Mammary epithelial cell (primary cell): ENCODE results near the gene CHDH.
A peak's percentile ranks its signal among the peaks of the same experiment; 100 is the strongest.

Experiments
- EZH2 ChIP-seq: IDR thresholded peaks from 2 replicates; pipeline ENCODE4 v1.6.1; 2012; ENCODE audit warnings: low read length, inconsistent platforms, borderline replicate concordance
- TF ChIP-seq, protein P1 (sequence below), 2 donors: IDR thresholded peaks in 1 of 2; conservative IDR thresholded peaks in 1 of 2; 2 replicates each; pipeline ENCODE4 v1.5.1; 2011 to 2012; ENCODE audit warnings: inconsistent platforms in 2 of 2, low read length in 2 of 2, mild to moderate bottlenecking in 2 of 2, control low read depth in 1 of 2, low read depth in 1 of 2; ENCODE audit not compliant: insufficient read depth in 1 of 2; ENCODE audit errors: extremely low read depth in 1 of 2

DNA sequence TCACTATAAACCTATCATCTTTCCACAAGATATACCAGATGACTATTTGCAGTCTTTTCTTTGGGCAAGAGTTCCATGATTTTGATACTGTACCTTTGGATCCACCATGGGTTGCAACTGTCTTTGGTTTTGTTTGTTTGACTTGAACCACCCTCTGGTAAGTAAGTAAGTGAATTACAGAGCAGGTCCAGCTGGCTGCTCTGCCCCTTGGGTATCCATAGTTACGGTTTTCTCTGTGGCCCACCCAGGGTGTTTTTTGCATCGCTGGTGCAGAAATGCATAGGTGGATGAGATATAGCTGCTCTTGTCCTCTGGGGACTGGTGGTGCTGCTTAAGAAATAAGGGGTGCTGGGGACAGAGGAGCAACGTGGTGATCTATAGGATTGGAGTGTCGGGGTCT is 33.8 kb downstream of the CHDH start:
- TF ChIP-seq, protein P1, sequence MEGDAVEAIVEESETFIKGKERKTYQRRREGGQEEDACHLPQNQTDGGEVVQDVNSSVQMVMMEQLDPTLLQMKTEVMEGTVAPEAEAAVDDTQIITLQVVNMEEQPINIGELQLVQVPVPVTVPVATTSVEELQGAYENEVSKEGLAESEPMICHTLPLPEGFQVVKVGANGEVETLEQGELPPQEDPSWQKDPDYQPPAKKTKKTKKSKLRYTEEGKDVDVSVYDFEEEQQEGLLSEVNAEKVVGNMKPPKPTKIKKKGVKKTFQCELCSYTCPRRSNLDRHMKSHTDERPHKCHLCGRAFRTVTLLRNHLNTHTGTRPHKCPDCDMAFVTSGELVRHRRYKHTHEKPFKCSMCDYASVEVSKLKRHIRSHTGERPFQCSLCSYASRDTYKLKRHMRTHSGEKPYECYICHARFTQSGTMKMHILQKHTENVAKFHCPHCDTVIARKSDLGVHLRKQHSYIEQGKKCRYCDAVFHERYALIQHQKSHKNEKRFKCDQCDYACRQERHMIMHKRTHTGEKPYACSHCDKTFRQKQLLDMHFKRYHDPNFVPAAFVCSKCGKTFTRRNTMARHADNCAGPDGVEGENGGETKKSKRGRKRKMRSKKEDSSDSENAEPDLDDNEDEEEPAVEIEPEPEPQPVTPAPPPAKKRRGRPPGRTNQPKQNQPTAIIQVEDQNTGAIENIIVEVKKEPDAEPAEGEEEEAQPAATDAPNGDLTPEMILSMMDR (conservative IDR thresholded peaks at IDR 0.05 in 1 of 2, IDR thresholded peaks at IDR 0.05 in 1 of 2; ENCODE audit: extremely low read depth in 1 of 2, insufficient read depth in 1 of 2, low read depth in 1 of 2, low read length in 2 of 2): peak in 1 of 2 donors; percentile 1
- no peak for TF ChIP-seq EZH2
